ENCODE measurements around the gene COL6A5. TPM values are rescaled to one million over a fixed set of nuclear protein-coding genes. Genes with fewer than 3 reads are reported as not detected.
A peak's percentile ranks its signal among the peaks of the same experiment; 100 is the strongest.
"Not testable (repeated sequence)": the region's sequence is repeated elsewhere in the genome, so short reads cannot be mapped to it uniquely, and the experiment has no call there.

Gene COL6A5
- total RNA-seq, 1 experiment from 2014 or later: under 0.01 TPM

GRCh38 chr3:130446840-130447239, 101.4 kb downstream of the COL6A5 start:
- not testable (repeated sequence) for DNase-seq (ENCODE audit: low read depth)

DNA sequence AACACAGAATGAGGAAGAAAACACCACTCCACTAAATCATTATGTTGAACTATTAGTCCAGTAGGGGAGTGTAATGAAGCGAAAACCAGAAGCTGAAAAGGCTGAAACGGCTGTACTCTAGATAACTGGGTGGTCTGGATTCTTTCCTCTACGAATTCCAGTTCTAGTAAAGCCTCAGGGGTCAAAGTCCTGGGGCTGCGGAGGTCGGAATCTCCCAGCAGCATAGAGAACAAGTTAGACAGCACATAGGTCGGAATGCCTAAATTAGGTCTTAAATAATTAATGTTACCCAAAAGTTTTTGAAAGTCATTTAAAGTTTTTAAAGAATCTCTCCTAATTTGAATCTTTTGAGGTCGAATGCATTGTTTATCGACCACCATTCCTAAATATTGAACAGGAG, 102.7 kb downstream of the COL6A5 start:
- DNase-seq (ENCODE audit: low read depth): not testable (repeated sequence)

GRCh38 chr3:130456540-130456939, 111.1 kb downstream of the COL6A5 start:
- no peak for DNase-seq (ENCODE audit: low read depth)

DNA sequence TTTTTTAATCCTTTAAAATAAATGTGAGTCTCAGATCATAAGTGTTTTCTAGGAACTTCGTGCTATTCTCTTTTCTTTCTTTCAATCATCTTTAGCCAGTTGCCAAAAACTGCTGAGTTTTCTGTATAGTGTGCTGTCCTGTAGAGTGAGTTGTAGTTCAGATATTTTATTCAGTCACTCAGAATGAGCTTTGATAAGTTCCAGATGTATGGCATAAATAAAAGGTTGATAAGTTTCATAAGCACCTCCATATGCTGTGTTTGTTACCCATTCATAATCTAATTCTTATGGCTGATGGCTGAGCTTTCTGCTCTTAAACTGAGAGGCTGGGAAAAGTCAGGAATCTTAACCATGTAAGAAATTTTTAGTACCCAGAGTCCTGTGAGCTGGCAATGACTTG, 112.2 kb downstream of the COL6A5 start:
- no peak for DNase-seq (ENCODE audit: low read depth)

GRCh38 chr3:130459944-130460343, 114.5 kb downstream of the COL6A5 start:
- DNase-seq (ENCODE audit: low read depth): no peak

DNA sequence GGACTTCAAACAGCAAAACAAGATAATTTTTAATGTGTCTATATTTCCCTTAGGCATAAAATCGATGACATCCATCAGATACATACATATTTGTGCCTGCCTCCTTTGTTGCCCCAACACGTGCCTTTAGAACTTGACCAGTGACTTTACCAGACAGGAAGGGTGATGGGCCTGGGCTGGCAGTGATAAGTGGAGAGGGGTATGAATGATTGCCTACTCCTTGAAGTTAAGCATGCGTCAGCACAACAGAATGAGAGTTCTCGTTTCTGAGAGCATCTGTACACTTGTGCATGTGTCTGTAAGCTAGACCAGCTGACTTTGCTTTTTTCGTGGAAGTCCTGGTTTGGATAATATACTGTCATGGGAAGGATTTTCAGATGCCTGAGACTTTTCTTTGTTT, 116.6 kb downstream of the COL6A5 start:
- no peak for DNase-seq (ENCODE audit: low read depth)

DNA sequence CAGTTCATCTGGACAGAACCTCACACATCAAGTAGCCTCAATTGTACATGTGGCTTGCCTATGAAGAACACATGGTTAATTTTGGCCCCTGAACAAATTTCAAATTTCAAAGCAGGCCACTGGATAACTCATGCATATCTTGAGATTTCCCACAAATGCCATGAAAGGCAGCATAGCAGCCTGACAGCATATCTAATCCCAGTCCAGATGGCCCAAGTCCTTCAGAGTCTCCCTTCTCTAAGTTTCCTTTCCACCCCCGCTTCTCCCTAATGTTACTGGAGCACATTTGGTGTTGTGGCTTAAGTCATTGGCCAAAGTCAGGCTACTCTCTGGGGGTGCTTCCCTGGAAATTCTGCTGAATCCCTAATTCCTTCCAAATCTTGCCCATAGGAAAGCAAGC, 117.7 kb downstream of the COL6A5 start:
- no peak for DNase-seq (ENCODE audit: low read depth)

- no peak for DNase-seq (ENCODE audit: low read depth)
Observed at GRCh38 chr3:130465521-130465920, 120.0 kb downstream of the COL6A5 start.

- DNase-seq (ENCODE audit: low read depth): no peak
Observed at GRCh38 chr3:130468311-130468710, 122.8 kb downstream of the COL6A5 start.

- no peak for DNase-seq (ENCODE audit: low read depth)
Observed at GRCh38 chr3:130470126-130470525, 124.7 kb downstream of the COL6A5 start.

DNA sequence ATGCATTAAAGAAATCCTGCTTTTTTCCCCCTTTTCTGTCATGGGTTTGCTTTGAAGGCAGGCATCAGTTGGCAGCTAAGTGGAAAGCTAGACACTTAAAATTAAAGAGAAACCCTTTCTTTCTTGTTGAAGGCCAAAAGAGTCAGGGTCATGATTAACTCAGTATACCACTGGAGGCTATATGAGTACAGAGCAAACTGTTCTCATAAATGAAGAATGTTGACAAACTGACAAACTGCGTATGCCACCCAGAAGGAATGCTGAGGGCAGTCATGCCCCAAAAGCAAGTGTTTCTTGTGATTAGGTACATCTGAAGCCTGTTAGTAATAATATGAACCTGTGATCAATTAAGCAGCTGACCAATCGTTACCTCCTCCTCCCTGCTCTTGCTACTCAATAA, 127.9 kb downstream of the COL6A5 start:
- DNase-seq (ENCODE audit: low read depth): no peak

- DNase-seq (ENCODE audit: low read depth): peak; percentile 64
Observed at GRCh38 chr3:130480736-130481135, 135.3 kb downstream of the COL6A5 start.

DNA sequence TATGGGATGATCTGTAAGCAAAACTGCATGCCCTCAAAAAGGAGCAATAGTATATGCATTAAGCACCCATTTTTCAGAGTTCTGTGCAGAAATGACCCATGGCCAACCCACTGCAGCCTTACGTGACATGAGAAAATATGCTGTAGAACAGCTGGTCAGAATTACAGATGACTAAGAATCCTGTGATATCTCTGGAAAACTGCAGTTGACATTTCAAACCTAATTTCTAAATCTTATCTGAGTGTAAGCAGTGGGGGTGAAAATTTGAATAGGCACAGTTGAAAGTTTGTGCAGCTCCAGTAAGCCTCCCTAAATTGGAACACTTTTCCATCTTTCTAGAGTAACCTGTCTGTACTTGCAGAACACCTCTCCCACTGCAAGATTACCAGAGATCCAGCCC, 142.8 kb downstream of the COL6A5 start:
- DNase-seq (ENCODE audit: low read depth): no peak

- no peak for DNase-seq (ENCODE audit: low read depth)
Observed at GRCh38 chr3:130488769-130489450, 143.4 kb downstream of the COL6A5 start.

DNA sequence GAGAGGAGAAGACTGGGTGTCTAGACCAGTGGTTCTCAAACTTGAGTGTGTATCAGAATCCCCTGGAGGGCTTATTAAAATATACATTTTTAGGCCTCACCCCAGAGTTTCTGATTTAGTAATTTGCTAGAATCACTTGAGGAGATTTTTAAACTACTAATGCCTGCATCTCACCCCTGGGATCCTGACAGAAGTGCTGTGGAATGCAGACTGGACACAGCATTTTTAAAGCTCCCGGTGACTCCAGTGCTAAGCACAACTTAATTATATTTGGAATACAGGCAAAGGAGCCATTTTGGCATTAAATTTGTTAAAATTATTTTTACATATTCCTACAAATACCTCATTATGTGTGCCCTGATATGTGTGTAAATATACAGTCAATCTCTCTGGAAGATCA, 144.8 kb downstream of the COL6A5 start:
- DNase-seq (ENCODE audit: low read depth): no peak

DNA sequence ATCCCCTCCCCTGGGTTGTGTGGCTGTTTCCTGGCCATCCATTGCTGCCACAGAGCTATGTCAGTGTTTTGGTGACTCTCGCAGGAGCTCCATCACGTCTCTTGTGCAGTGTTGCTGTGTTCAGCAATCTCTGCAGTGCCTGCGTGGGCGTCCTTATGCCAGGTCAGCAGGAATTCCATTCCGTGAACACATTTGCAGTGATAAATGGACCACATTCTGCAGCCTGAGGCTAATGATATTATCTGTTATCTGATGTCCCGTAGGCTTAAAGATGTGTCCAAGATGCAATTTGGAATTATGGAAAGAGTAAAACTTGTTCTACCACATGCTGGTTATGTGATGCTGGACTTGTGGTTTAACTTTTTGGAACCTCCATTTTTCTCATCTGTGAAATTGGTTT, 146.0 kb downstream of the COL6A5 start:
- no peak for DNase-seq (ENCODE audit: low read depth)

DNA sequence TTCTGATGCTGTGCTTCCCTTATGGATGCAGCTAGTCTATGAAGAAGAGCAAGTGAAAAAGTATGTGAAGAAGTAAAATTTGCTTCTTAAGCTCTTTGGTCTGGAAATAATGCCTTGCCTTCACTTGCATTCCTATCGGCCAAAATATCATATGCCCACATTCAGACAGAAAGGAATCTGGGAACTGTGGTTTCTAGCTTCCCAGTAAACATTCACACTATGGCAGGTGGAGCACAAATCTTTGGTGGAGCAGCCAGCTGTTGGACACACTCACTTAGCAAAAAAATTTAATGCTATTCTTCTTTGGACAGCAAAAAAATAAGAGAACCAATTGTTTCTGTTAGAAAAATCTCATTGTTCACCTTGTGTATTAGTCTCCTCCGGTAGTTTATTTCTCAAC, 159.2 kb downstream of the COL6A5 start:
- no peak for DNase-seq (ENCODE audit: low read depth)

DNA sequence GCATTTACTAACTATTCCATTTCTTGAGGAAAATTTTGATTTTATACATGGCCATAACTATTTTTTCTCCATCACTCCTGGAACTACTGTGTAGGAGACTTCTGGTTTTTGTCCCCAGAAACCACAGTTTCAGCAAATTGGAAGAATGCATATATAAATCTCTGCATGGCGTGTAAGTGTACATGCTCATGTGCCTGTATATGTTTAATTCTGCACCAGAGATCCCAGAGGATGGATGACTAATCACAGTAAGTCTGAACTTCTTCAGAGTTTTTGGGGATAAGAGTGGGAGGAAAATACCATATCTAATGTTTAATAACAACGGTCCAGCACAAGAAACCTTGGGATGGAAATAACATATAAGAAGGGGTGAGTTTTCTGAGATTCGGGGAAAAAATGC, 160.6 kb downstream of the COL6A5 start:
- no peak for DNase-seq (ENCODE audit: low read depth)

GRCh38 chr3:130507746-130508145, 162.3 kb downstream of the COL6A5 start:
- DNase-seq (ENCODE audit: low read depth): no peak

GRCh38 chr3:130509008-130509407, 163.5 kb downstream of the COL6A5 start:
- DNase-seq (ENCODE audit: low read depth): no peak

DNA sequence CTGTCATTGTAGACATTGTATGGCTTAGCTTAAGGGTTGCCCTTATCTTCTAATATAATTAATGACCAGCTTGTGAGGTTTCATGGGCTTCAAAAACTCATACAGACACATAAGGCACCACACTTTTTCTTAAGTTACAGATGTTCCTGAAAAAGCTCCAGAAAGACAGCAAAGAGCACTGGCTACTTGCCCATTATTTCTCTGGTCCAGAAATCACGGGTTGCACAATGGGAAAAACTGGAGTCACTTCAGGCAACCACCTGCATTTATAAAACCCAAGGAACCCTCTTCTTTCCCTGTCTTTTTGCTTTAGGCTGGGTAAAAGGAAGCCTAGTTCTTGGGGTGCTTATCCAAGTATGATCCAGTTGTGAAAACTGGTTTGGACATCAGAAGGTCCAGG, 169.2 kb downstream of the COL6A5 start:
- DNase-seq (ENCODE audit: low read depth): no peak

GRCh38 chr3:130515755-130516154, 170.3 kb downstream of the COL6A5 start:
- peak; percentile 48 for DNase-seq (ENCODE audit: low read depth)

- DNase-seq (ENCODE audit: low read depth): no peak
Observed at GRCh38 chr3:130516645-130517512, 171.4 kb downstream of the COL6A5 start, which contains the start of gene COL6A6. TSS of gene COL6A6 (plus strand) at chr3:130517177. CDS start at chr3:130560365, 43,188 bp downstream.
